ENCODE data around the gene MED28. TPM values are rescaled to one million over a fixed set of nuclear protein-coding genes. Genes with fewer than 3 reads are reported as not detected.
"Not testable (repeated sequence)": the region's sequence is repeated elsewhere in the genome, so short reads cannot be mapped to it uniquely, and the experiment has no call there.

MED28 gene
- total RNA-seq, 1 donor from 2014 or later: 60.9 TPM

DNA sequence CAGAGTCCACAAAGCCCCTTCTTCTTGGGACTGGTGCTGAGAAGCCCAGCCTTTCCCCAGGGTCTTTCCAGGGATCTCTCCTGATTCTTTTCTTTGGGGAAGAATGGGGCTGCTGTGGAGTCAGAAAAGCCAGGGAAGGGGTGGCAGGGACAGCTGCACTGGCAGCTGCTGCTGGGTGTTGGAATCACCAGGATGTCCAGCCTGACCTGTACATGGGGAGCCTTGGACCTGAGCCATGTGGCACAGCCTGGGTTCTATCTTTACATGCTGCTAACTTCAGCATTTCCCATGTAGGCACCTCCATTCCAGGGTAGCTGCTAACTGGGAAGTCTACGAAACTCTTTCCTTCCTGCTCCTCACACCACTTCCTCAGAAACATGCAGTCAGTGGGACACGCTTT, 36.0 kb downstream of the MED28 start:
- H3K36me3 Mint-ChIP-seq (ENCODE audit: unreplicated experiment): no peaks in the 10 kb centered on the region
- TF ChIP-seq, protein P1, sequence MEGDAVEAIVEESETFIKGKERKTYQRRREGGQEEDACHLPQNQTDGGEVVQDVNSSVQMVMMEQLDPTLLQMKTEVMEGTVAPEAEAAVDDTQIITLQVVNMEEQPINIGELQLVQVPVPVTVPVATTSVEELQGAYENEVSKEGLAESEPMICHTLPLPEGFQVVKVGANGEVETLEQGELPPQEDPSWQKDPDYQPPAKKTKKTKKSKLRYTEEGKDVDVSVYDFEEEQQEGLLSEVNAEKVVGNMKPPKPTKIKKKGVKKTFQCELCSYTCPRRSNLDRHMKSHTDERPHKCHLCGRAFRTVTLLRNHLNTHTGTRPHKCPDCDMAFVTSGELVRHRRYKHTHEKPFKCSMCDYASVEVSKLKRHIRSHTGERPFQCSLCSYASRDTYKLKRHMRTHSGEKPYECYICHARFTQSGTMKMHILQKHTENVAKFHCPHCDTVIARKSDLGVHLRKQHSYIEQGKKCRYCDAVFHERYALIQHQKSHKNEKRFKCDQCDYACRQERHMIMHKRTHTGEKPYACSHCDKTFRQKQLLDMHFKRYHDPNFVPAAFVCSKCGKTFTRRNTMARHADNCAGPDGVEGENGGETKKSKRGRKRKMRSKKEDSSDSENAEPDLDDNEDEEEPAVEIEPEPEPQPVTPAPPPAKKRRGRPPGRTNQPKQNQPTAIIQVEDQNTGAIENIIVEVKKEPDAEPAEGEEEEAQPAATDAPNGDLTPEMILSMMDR (IDR thresholded peaks at IDR 0.05; ENCODE audit: partially characterized antibody, unreplicated experiment): no peak
- H3K4me3 Mint-ChIP-seq (ENCODE audit: unreplicated experiment): no peak overlapping the region
- peaks cover 8% of the 10 kb centered on the region for H3K9me3 Mint-ChIP-seq (ENCODE audit: unreplicated experiment)
- no peak for DNase-seq
- peaks cover 8% of the 10 kb centered on the region for H3K27me3 Mint-ChIP-seq (ENCODE audit: unreplicated experiment)
- H3K4me1 Mint-ChIP-seq (ENCODE audit: low read depth, unreplicated experiment): no peaks in the 10 kb centered on the region
- no peak overlapping the region for H3K27ac Mint-ChIP-seq (ENCODE audit: unreplicated experiment)

DNA sequence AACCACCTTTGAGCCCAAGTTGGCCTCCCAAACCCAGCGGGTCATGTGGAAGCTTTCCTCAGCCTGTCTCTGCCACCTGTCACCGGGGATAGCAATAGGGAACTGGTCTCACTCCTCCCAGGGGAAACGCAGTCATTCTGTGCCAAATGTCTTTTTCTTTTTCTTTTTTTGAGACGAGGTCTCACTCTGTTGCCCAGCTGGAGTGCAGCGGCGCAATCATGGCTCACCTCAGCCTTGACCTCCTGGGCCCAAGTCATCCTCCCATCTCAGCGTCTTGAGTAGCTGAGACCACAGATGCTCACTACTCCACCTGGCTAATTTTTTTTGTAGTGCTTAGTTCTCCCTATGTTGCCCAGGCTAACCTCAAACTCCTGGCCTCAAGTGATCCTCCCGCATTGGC, 40.3 kb downstream of the MED28 start:
- Mint-ChIP-seq H3K36me3 (ENCODE audit: unreplicated experiment) (no peaks in the 10 kb centered on the region), H3K9me3 (ENCODE audit: unreplicated experiment) (peaks cover 8% of the 10 kb centered on the region), H3K27me3 (ENCODE audit: unreplicated experiment) (peaks cover 13% of the 10 kb centered on the region), H3K4me1 (ENCODE audit: low read depth, unreplicated experiment) (peaks cover 4% of the 10 kb centered on the region), H3K4me3 (ENCODE audit: unreplicated experiment) (peak overlapping the region; percentile 46), H3K27ac (ENCODE audit: unreplicated experiment) (no peak overlapping the region)
- no peak for DNase-seq
- TF ChIP-seq, protein P1 (IDR thresholded peaks at IDR 0.05; ENCODE audit: partially characterized antibody, unreplicated experiment): no peak

DNA sequence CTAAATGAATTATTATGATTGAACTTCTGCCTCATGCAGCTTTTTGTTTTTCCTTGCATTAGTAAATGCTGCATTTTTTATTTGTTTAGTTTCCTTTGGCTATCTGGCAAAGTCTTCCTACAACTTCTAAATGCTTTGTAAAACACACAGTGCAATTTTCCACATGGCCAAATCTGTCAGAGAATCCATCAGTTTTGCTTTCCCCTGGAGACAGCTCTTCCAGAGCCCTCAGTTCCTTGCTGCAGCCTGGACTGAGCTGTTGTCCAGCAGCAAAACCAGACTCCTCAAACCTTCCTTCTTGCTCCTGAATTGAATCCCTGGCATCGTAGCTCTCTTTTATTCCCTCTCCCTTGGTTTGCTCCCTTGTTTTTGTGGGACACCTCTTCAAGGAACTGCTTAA, 42.6 kb downstream of the MED28 start:
- Mint-ChIP-seq H3K4me3 (ENCODE audit: unreplicated experiment) (no peak overlapping the region), H3K36me3 (ENCODE audit: unreplicated experiment) (no peaks in the 10 kb centered on the region), H3K9me3 (ENCODE audit: unreplicated experiment) (peaks cover 6% of the 10 kb centered on the region), H3K4me1 (ENCODE audit: low read depth, unreplicated experiment) (peaks cover 4% of the 10 kb centered on the region), H3K27me3 (ENCODE audit: unreplicated experiment) (peaks cover 13% of the 10 kb centered on the region), H3K27ac (ENCODE audit: unreplicated experiment) (no peak overlapping the region)
- no peak for DNase-seq
- TF ChIP-seq, protein P1 (IDR thresholded peaks at IDR 0.05; ENCODE audit: partially characterized antibody, unreplicated experiment): no peak

DNA sequence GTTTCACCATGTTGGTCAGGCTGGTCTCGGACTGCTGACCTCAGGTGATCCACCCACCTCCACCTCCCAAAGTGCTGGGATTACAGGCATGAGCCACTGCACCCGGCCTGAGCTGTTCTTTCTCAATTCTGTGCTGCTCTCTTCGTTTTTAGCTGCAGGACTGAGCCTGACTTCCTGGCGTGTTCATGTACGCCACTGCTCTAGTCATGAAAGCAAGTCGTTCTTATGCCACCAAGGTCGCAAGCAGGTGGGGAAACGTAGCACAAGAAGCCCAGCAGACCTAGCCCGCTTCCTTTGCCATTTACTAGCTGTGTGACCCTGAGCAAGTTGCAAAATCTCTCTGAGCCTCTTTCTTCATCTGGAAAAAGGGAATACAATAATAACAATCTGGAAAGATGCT, 43.4 kb downstream of the MED28 start:
- Mint-ChIP-seq H3K4me3 (ENCODE audit: unreplicated experiment) (no peak overlapping the region), H3K36me3 (ENCODE audit: unreplicated experiment) (no peaks in the 10 kb centered on the region), H3K9me3 (ENCODE audit: unreplicated experiment) (peaks cover 6% of the 10 kb centered on the region), H3K27me3 (ENCODE audit: unreplicated experiment) (peaks cover 13% of the 10 kb centered on the region), H3K27ac (ENCODE audit: unreplicated experiment) (no peak overlapping the region), H3K4me1 (ENCODE audit: low read depth, unreplicated experiment) (peaks cover 4% of the 10 kb centered on the region)
- DNase-seq: no peak
- TF ChIP-seq, protein P1 (IDR thresholded peaks at IDR 0.05; ENCODE audit: partially characterized antibody, unreplicated experiment): no peak

DNA sequence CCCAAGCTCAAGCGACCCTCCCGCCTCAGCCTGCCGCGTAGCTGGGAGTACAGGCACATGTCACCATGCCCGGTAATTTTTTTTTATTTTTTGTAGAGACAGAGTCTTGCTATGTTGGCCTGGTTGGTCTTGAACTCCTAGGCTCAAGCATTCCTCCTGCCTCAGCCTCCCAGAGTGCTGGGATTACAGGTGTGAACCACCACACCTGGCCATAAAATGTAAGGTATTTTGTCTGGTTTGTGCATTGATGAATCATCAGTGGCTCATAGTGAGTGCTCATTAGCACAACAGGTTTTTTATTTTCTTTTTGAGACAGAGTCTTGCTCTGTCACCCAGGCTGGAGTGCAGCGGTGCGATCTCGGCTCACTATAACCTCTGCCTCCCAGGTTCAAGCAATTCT, 44.8 kb downstream of the MED28 start:
- not testable (repeated sequence) for H3K27ac Mint-ChIP-seq (ENCODE audit: unreplicated experiment); H3K27me3 Mint-ChIP-seq (ENCODE audit: unreplicated experiment); H3K9me3 Mint-ChIP-seq (ENCODE audit: unreplicated experiment); H3K36me3 Mint-ChIP-seq (ENCODE audit: unreplicated experiment); H3K4me1 Mint-ChIP-seq (ENCODE audit: low read depth, unreplicated experiment); DNase-seq; H3K4me3 Mint-ChIP-seq (ENCODE audit: unreplicated experiment)

DNA sequence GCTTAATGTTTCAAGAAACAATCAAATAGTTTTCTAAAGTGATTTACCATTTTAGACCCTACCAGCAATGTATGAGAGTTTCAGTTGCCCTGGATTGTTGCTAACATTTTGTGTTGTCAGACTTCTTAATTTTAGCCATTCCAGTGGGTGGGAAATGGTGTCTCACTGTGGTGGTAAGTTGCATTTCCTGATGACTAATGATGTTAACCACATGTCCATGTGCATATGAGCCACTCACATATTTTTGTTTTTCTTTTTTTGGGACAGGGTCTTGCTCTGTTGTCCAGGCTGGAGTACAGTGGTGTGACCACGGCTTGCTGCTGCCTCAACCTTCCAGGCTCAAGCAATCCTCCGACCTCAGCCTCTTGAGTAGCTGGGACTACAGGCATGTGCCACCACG, 48.3 kb downstream of the MED28 start:
- H3K27me3 Mint-ChIP-seq (ENCODE audit: unreplicated experiment): peaks cover 3% of the 10 kb centered on the region
- H3K27ac Mint-ChIP-seq (ENCODE audit: unreplicated experiment): no peak overlapping the region
- no peak for DNase-seq
- H3K4me3 Mint-ChIP-seq (ENCODE audit: unreplicated experiment): no peak overlapping the region
- H3K9me3 Mint-ChIP-seq (ENCODE audit: unreplicated experiment): no peaks in the 10 kb centered on the region
- no peaks in the 10 kb centered on the region for H3K4me1 Mint-ChIP-seq (ENCODE audit: low read depth, unreplicated experiment)
- H3K36me3 Mint-ChIP-seq (ENCODE audit: unreplicated experiment): no peaks in the 10 kb centered on the region
- TF ChIP-seq, protein P1 (IDR thresholded peaks at IDR 0.05; ENCODE audit: partially characterized antibody, unreplicated experiment): no peak

All from glutamatergic neuron (in vitro differentiated cells).